Measurements from ENCODE around the gene YIPF6. TPM values are rescaled to one million over a fixed set of nuclear protein-coding genes. Genes with fewer than 3 reads are reported as not detected.

YIPF6 gene
- total RNA-seq, 1 experiment from 2014 or later, result 43.3 TPM

DNA sequence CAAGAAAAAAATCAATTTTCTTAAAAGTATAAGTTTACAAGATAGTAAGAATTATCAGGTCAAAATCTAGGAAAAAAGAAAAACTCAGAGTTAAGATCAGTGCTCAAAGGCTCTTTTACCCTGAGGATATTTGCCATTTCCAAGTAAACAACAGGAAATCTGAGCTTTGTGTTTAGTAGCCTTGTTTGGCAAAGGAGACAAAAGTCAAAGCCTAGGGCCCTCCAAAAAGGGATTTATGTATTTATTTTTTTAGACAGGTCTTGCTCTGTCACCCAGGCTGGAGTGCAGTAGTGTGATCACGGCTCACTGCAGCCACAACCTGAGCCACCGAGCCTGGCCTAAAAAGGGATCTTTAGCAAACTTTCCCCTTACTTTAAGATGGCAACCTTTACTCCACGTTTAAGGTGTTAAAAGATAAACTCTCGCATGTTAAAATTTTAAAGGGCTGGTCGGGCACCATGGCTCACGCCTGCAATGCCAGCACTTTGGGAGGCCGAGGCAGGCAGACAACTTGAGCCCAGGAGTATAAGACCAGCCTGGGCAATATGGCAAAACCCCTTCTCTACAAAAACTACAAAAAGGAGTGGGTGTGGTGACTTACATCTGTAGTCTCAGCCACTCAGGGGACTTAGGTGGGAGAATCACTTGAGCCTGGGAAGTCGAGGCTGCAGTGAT, 44.2 kb upstream of the YIPF6 start:
- intact Hi-C loops (cut with micrococcal nuclease), result no loop called here
- no peak for ATAC-seq
- DNase-seq (ENCODE audit: low read depth, low spot score), result no peak
- H3K4me3 ChIP-seq (replicated peaks in 1 of 2; ENCODE audit: low read depth in 1 of 2, low read length in 2 of 2), result no peak overlapping the region
- H3K9me3 ChIP-seq (ENCODE audit: control insufficient read depth in 1 of 2, insufficient read depth in 1 of 2, low read depth in 1 of 2, low read length in 2 of 2), result no peaks in the 10 kb centered on the region
- ChIA-PET RAD21 (ENCODE audit: low non-redundant PET in 1 of 2, low total read pairs in 2 of 2, uncharacterized antibody in 2 of 2, unreplicated experiment in 2 of 2) (no interaction called here), POLR2A (no interaction called here), CTCF (no interaction called here)
- no peak overlapping the region for H2AFZ ChIP-seq (ENCODE audit: low read depth, low read length, poor library complexity, severe bottlenecking)
- no peaks in the 10 kb centered on the region for H3K9me2 ChIP-seq (ENCODE audit: insufficient read depth)
- no TSS peak for BruUV-seq (replicated peaks)
- no peaks in the 10 kb centered on the region for H4K20me1 ChIP-seq (ENCODE audit: insufficient read depth)
- no peaks in the 10 kb centered on the region for H3K79me2 ChIP-seq (ENCODE audit: insufficient read depth, low read length)
- no peaks in the 10 kb centered on the region for H3K4me1 ChIP-seq (ENCODE audit: control insufficient read depth in 1 of 2, insufficient read depth in 2 of 2, low read length in 2 of 2)
- no peak overlapping the region for H3K27ac ChIP-seq (ENCODE audit: low read depth, low read length)
- no peaks in the 10 kb centered on the region for H3K27me3 ChIP-seq (ENCODE audit: insufficient read depth, low read length)
- no peak overlapping the region for H3K4me2 ChIP-seq (ENCODE audit: low read length)
- no peaks in the 10 kb centered on the region for H3K36me3 ChIP-seq (ENCODE audit: control insufficient read depth in 1 of 2, insufficient read depth in 2 of 2, low read length in 2 of 2)
- TF ChIP-seq CEBPB (IDR thresholded peaks at IDR 0.05; ENCODE audit: low read depth), result no peak
- H3K9ac ChIP-seq (ENCODE audit: low read length), result no peak overlapping the region

GRCh38 chrX:68455151-68455510, 43.7 kb upstream of the YIPF6 start:
- RAD21 ChIA-PET (ENCODE audit: low non-redundant PET in 1 of 2, low total read pairs in 2 of 2, uncharacterized antibody in 2 of 2, unreplicated experiment in 2 of 2), result no interaction called here
- Histone ChIP-seq H3K27me3 (ENCODE audit: insufficient read depth, low read length) (no peaks in the 10 kb centered on the region), H3K4me1 (ENCODE audit: control insufficient read depth in 1 of 2, insufficient read depth in 2 of 2, low read length in 2 of 2) (no peaks in the 10 kb centered on the region), H3K9me2 (ENCODE audit: insufficient read depth) (no peaks in the 10 kb centered on the region), H3K9ac (ENCODE audit: low read length) (no peak overlapping the region), H3K79me2 (ENCODE audit: insufficient read depth, low read length) (no peaks in the 10 kb centered on the region), H4K20me1 (ENCODE audit: insufficient read depth) (no peaks in the 10 kb centered on the region), H2AFZ (ENCODE audit: low read depth, low read length, poor library complexity, severe bottlenecking) (no peak overlapping the region), H3K27ac (ENCODE audit: low read depth, low read length) (no peak overlapping the region), H3K4me2 (ENCODE audit: low read length) (no peak overlapping the region), H3K9me3 (ENCODE audit: control insufficient read depth in 1 of 2, insufficient read depth in 1 of 2, low read depth in 1 of 2, low read length in 2 of 2) (no peaks in the 10 kb centered on the region), H3K4me3 (replicated peaks in 1 of 2; ENCODE audit: low read depth in 1 of 2, low read length in 2 of 2) (no peak overlapping the region), H3K36me3 (ENCODE audit: control insufficient read depth in 1 of 2, insufficient read depth in 2 of 2, low read length in 2 of 2) (no peaks in the 10 kb centered on the region)
- POLR2A ChIA-PET, result no interaction called here
- BruUV-seq (replicated peaks), result no TSS peak
- no peak for ATAC-seq
- CTCF ChIA-PET, result no interaction called here
- intact Hi-C loops (cut with micrococcal nuclease), result no loop called here
- no peak for DNase-seq (ENCODE audit: low read depth, low spot score)
- TF ChIP-seq POLR2A (IDR thresholded peaks at IDR 0.05; ENCODE audit: borderline replicate concordance, extremely low read depth, insufficient read depth, insufficient read length), result no peak

DNA sequence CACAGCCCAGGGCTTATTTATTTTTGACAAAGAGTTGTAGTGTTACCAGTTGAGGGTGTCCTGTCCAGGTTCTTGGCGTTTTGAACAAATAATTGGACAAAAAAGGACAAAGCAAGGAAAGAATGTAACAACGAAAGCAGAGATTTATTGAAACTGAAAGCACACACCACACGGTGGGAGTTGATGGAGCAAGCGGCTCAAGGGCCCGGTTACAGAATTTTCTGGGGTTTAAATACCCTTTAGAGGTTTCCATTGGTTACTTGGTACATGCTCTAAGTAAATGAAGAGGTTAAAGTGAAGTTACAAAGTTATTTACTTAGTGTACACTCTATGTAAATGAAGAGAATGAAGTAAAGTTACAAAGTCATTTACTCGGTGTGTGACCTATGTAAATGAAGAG, 37.8 kb upstream of the YIPF6 start:
- TF ChIP-seq RAD21 (IDR thresholded peaks at IDR 0.05; ENCODE audit: low read depth), result no peak
- TF ChIP-seq ELF1 (IDR thresholded peaks at IDR 0.05; ENCODE audit: borderline replicate concordance, low read depth), result no peak
- no peak for TF ChIP-seq SP1 (IDR thresholded peaks at IDR 0.05; ENCODE audit: low read depth)
- TF ChIP-seq SIN3A (IDR thresholded peaks at IDR 0.05; ENCODE audit: low read depth), result no peak
- no peak for TF ChIP-seq ATF3 (IDR thresholded peaks at IDR 0.05)
- TF ChIP-seq, protein P1, sequence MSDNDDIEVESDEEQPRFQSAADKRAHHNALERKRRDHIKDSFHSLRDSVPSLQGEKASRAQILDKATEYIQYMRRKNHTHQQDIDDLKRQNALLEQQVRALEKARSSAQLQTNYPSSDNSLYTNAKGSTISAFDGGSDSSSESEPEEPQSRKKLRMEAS (IDR thresholded peaks at IDR 0.05), result no peak
- TF ChIP-seq ZNF274 (IDR thresholded peaks at IDR 0.05; ENCODE audit: low read depth, low read length), result no peak
- no peak for TF ChIP-seq SRF (IDR thresholded peaks at IDR 0.05; ENCODE audit: low read depth)
- BruUV-seq (replicated peaks), result no TSS peak
- no peak overlapping the region for H2AFZ ChIP-seq (ENCODE audit: low read depth, low read length, poor library complexity, severe bottlenecking)
- POLR2A ChIA-PET, result no interaction called here
- no peaks in the 10 kb centered on the region for H4K20me1 ChIP-seq (ENCODE audit: insufficient read depth)
- H3K9ac ChIP-seq (ENCODE audit: low read length), result no peak overlapping the region
- peaks cover 0 to 8% of the 10 kb centered on the region in 2 experiments; a peak in 2 of 4 replicates for H3K4me1 ChIP-seq (ENCODE audit: control insufficient read depth in 1 of 2, insufficient read depth in 2 of 2, low read length in 2 of 2)
- no peaks in the 10 kb centered on the region for H3K36me3 ChIP-seq (ENCODE audit: control insufficient read depth in 1 of 2, insufficient read depth in 2 of 2, low read length in 2 of 2)
- H3K27ac ChIP-seq (ENCODE audit: low read depth, low read length), result no peak overlapping the region
- no peak for DNase-seq (ENCODE audit: low read depth, low spot score)
- H3K4me3 ChIP-seq (replicated peaks in 1 of 2; ENCODE audit: low read depth in 1 of 2, low read length in 2 of 2), result no peak overlapping the region
- no peak overlapping the region for H3K4me2 ChIP-seq (ENCODE audit: low read length)
- no peaks in the 10 kb centered on the region for H3K79me2 ChIP-seq (ENCODE audit: insufficient read depth, low read length)
- RAD21 ChIA-PET (ENCODE audit: low non-redundant PET in 1 of 2, low total read pairs in 2 of 2, uncharacterized antibody in 2 of 2, unreplicated experiment in 2 of 2), result no interaction called here
- ATAC-seq, result no peak
- no peaks in the 10 kb centered on the region for H3K27me3 ChIP-seq (ENCODE audit: insufficient read depth, low read length)
- CTCF ChIA-PET, result no interaction called here
- H3K9me2 ChIP-seq (ENCODE audit: insufficient read depth), result no peaks in the 10 kb centered on the region
- no peaks in the 10 kb centered on the region for H3K9me3 ChIP-seq (ENCODE audit: control insufficient read depth in 1 of 2, insufficient read depth in 1 of 2, low read depth in 1 of 2, low read length in 2 of 2)
- intact Hi-C loops (cut with micrococcal nuclease), result loop anchor here (5.0 kb wide), 1 partner anchor 264 kb away; no protein-coding TSS in a partner anchor
